ENCODE results near the gene MRPL46.

- TF ChIP-seq CTCF (optimal IDR thresholded peaks at IDR 0.05 in 1 of 3, IDR thresholded peaks at IDR 0.05 in 1 of 3, conservative IDR thresholded peaks at IDR 0.05 in 1 of 3; ENCODE audit: extremely low read depth in 1 of 3, insufficient read depth in 2 of 3, low read length in 3 of 3): no peak
- no peak for TF ChIP-seq EZH2 (IDR thresholded peaks at IDR 0.05; ENCODE audit: low read length)
These were observed 44.9 kb upstream of the MRPL46 start for GRCh38 chr15:88512078-88512477.
